H1 (cell line): ENCODE results near the gene STIL. TPM values are rescaled to one million over a fixed set of nuclear protein-coding genes. Genes with fewer than 3 reads are reported as not detected.

ENCODE experiments used
- BACH1 ChIP-seq: IDR thresholded peaks from 2 replicates; pipeline ENCODE4 v1.6.1; 2012; ENCODE audit warnings: low read length, improper control_type of control experiment
- polyA plus RNA-seq, 7 experiments: library from polyadenylated mRNA; depleted of rRNA in 3 of 7; stranded (reverse) in 5 of 7; unstranded in 2 of 7; fragments of >200 nt in 5 of 7; fragments of 200-250 nt in 2 of 7; gene quantifications; 1 replicate in 5 of 7; 2 replicates in 1 of 7; 4 replicates in 1 of 7; pipeline versions ENCODE4 v1.2.1 to v1.2.3, GENCODE V29; 2011 to 2013; ENCODE audit warnings: missing spikeins in 2 of 7, mixed read lengths in 2 of 7
- total RNA-seq: library from RNA; stranded (reverse); fragmentation: NEBNext Ultra II Directional; extraction: Animal tissue kit (Norgen Biotek cat#: 25700); gene quantifications from 2 replicates; pipeline ENCODE4 v1.2.1, GENCODE V29; 2021

The STIL gene
- total and polyA plus RNA-seq, 2 of the 8 experiments (the other 6 are each of a cell fraction or from before 2014, with no cell fraction given): 13.6 to 25.1 TPM

DNA sequence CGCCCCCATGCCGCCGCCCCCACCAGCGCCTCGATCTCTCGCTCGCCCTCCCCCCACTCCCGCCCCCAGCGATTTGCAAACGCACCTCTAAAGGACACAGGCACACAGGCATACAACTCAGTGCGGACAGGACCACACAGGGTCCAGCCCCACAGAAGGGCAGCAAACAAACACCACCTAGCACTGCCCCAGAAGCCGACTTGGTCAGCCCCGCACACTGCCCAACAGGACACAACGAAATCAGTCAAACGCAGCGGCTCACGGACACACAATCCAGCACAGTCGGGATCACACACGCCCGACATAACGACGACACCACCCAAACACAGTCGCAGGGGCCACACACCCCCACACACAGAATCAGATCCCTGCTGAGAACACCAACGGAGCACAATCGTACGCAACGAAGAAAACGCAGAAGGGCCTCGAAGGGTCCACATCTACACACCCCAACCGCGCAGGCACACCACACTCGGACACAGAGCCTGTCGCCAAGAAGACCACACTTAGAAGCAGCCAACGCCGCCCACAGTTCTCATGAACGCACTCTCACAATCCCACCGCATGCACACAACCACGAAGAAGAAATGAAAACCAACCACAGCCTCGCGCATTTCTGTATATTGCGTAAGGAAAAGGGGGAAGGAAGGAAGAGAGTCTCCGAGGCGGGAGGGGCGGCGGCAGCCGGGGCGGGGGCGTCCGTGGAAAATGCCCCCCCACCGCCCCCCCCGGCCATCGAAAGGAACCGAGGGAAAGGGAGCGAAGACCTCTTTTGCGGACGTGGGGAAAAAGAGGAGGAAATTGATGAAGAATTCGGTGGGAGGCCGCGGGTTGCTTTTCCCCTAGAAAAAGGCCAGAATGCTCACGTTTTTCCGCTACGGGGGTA lies 82.4 kb downstream of the STIL start (continued):
- 0 out of 2 replicates have a peak, but pooled peaks have one; percentile 8 for TF ChIP-seq BACH1
- TF ChIP-seq, all 59 proteins: peak for 8
